ENCODE data around the gene AHDC1.

GRCh38 chr1:27583479-27583878, 20.5 kb downstream of the AHDC1 start:
- TF ChIP-seq POLR2A (IDR thresholded peaks at IDR 0.05): no peak
- no peak for TF ChIP-seq CTCF (IDR thresholded peaks at IDR 0.05)

All from ovary (tissue), 3 donors.